ENCODE results near the gene BTN3A1.
"Not testable (repeated sequence)": the region's sequence is repeated elsewhere in the genome, so short reads cannot be mapped to it uniquely, and the experiment has no call there.

DNA sequence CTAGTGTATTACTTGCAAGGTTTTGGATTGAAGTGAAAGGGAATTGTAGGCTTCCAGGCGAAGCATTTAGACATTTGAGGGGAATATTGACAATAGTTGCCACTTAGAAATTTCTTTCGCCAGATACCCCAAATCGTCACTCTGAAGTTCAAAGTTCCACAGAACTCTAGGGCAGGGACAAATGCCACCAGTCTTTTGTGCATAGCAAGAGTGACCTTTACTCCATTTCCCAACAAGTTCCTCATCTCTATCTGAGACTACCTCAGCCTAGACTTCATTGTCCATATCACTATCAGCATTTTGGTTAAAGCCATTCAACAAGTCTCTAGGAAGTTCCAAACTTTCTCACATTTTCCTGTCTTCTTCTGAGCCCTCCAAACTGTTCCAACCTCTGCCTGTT, 16.7 kb downstream of the BTN3A1 start:
- not testable (repeated sequence) for TF ChIP-seq EZH2 (IDR thresholded peaks at IDR 0.05; ENCODE audit: borderline replicate concordance, insufficient read depth, low read length, poor library complexity, severe bottlenecking); CTCF (IDR thresholded peaks at IDR 0.05; ENCODE audit: poor library complexity, severe bottlenecking); RAD21 (conservative IDR thresholded peaks at IDR 0.05); MXI1 (conservative IDR thresholded peaks at IDR 0.05; ENCODE audit: poor library complexity, severe bottlenecking); TAF1 (IDR thresholded peaks at IDR 0.05; ENCODE audit: low read depth); SMC3 (conservative IDR thresholded peaks at IDR 0.05; ENCODE audit: poor library complexity)
- TF ChIP-seq, protein P1, sequence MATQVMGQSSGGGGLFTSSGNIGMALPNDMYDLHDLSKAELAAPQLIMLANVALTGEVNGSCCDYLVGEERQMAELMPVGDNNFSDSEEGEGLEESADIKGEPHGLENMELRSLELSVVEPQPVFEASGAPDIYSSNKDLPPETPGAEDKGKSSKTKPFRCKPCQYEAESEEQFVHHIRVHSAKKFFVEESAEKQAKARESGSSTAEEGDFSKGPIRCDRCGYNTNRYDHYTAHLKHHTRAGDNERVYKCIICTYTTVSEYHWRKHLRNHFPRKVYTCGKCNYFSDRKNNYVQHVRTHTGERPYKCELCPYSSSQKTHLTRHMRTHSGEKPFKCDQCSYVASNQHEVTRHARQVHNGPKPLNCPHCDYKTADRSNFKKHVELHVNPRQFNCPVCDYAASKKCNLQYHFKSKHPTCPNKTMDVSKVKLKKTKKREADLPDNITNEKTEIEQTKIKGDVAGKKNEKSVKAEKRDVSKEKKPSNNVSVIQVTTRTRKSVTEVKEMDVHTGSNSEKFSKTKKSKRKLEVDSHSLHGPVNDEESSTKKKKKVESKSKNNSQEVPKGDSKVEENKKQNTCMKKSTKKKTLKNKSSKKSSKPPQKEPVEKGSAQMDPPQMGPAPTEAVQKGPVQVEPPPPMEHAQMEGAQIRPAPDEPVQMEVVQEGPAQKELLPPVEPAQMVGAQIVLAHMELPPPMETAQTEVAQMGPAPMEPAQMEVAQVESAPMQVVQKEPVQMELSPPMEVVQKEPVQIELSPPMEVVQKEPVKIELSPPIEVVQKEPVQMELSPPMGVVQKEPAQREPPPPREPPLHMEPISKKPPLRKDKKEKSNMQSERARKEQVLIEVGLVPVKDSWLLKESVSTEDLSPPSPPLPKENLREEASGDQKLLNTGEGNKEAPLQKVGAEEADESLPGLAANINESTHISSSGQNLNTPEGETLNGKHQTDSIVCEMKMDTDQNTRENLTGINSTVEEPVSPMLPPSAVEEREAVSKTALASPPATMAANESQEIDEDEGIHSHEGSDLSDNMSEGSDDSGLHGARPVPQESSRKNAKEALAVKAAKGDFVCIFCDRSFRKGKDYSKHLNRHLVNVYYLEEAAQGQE (IDR thresholded peaks at IDR 0.05; ENCODE audit: borderline replicate concordance): not testable (repeated sequence)

Measured in neural cell (in vitro differentiated cells).